ENCODE measurements around the gene TEX14.

Gene TEX14

GRCh38 chr17:58641887-58642311 lies 49.9 kb downstream of the TEX14 start:
- FAIRE-seq, result no peak
- DNase-seq (ENCODE audit: insufficient read length, low spot score), result no peak
- TF ChIP-seq, protein P1, sequence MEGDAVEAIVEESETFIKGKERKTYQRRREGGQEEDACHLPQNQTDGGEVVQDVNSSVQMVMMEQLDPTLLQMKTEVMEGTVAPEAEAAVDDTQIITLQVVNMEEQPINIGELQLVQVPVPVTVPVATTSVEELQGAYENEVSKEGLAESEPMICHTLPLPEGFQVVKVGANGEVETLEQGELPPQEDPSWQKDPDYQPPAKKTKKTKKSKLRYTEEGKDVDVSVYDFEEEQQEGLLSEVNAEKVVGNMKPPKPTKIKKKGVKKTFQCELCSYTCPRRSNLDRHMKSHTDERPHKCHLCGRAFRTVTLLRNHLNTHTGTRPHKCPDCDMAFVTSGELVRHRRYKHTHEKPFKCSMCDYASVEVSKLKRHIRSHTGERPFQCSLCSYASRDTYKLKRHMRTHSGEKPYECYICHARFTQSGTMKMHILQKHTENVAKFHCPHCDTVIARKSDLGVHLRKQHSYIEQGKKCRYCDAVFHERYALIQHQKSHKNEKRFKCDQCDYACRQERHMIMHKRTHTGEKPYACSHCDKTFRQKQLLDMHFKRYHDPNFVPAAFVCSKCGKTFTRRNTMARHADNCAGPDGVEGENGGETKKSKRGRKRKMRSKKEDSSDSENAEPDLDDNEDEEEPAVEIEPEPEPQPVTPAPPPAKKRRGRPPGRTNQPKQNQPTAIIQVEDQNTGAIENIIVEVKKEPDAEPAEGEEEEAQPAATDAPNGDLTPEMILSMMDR (IDR thresholded peaks at IDR 0.05; ENCODE audit: insufficient read depth, missing control alignments), result no peak

DNA sequence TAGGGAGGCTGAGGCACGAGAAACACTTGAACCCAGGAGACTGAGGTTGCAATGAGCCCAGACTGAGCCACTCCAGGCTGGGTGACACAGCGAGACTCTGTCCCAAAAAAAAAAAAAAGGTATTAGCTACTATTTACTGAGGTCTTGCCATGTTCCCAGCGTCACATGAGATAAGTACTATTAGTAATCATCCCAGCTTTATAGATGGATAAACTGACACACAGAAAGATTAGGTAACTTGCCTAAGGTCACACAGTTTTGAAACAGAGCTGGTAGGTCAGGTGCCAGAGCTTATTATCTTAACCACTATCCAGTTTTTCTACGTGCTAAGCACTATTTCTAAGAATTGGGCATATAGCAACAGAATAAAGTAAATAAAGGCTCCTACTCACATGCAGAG lies 51.6 kb downstream of the TEX14 start:
- TF ChIP-seq, protein P1 (IDR thresholded peaks at IDR 0.05; ENCODE audit: insufficient read depth, missing control alignments), result no peak
- FAIRE-seq (no peak), DNase-seq (ENCODE audit: insufficient read length, low spot score) (no peak)

DNA sequence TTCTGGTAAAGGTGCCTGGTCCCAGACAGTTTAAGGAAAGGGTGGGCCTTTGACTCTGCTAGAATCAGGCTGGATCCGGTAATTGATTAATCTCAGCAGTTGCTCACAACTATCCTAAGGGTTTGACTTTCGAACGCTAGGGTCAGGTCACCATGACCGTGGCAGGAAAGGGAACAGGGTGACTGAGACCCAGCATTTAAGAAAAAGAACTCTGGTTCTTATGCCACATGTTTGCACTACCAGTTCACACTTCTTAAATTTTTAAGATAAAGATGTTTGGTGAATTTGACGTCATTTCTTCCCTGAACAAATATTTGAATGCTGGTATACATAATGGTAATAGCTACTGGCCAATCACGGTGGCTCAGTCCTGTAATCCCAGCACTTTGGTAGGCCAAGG lies 52.2 kb downstream of the TEX14 start:
- DNase-seq (ENCODE audit: insufficient read length, low spot score), result no peak
- TF ChIP-seq, protein P1 (IDR thresholded peaks at IDR 0.05; ENCODE audit: insufficient read depth, missing control alignments), result no peak
- FAIRE-seq, result no peak

- FAIRE-seq (no peak), DNase-seq (ENCODE audit: insufficient read length, low spot score) (no peak)
- TF ChIP-seq, protein P1 (IDR thresholded peaks at IDR 0.05; ENCODE audit: insufficient read depth, missing control alignments), result no peak
Measured at GRCh38 chr17:58637011-58637570, 54.8 kb downstream of the TEX14 start.

- FAIRE-seq, result no peak
- TF ChIP-seq, protein P1 (IDR thresholded peaks at IDR 0.05; ENCODE audit: insufficient read depth, missing control alignments), result no peak
- no peak for DNase-seq (ENCODE audit: insufficient read length, low spot score)
Measured at GRCh38 chr17:58632324-58633314, 59.2 kb downstream of the TEX14 start.

- FAIRE-seq, result no peak
- DNase-seq (ENCODE audit: insufficient read length, low spot score), result no peak
- TF ChIP-seq, protein P1 (IDR thresholded peaks at IDR 0.05; ENCODE audit: insufficient read depth, missing control alignments), result peak; percentile 21
Measured at GRCh38 chr17:58631523-58632323, 60.1 kb downstream of the TEX14 start.

Measured in D721Med (cell line).